Measurements from ENCODE around the gene RCC2. TPM values are rescaled to one million over a fixed set of nuclear protein-coding genes. Genes with fewer than 3 reads are reported as not detected.

Gene RCC2
- total and polyA plus RNA-seq, 2 donors (not counting 1 experiment from before 2014, with no cell fraction given) = 21.5 to 23.6 TPM

DNA sequence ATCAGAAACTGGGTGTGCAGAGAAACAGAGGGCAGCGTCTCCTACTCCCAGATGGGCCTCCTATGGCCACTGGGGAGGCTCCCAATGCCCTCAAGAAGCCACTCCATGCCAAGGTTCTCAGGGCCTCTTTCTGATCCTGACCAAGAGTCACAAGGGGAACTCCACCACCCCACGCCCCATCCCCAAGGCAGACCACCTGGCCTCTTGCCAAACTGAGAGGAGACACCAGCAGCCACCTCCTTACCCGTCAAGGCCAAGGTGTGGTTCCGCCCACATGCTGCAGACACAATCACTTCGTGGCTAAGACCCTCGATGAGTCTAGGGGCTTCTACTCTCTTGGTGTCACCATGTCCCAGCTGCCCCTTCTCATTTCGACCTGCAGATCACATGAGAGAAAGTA, 17.0 kb downstream of the RCC2 start:
- Histone ChIP-seq H3K4me2 (ENCODE audit: extremely low read depth, insufficient read depth, low read length) (no peak overlapping the region), H3K27ac (ENCODE audit: insufficient read depth, low read length) (no peak overlapping the region), H3K79me2 (ENCODE audit: control insufficient read depth, insufficient read depth, low read length) (peaks cover 18% of the 10 kb centered on the region), H3K27me3 (ENCODE audit: control insufficient read depth, insufficient read depth, low read length) (no peaks in the 10 kb centered on the region), H2AFZ (ENCODE audit: low read length) (no peak overlapping the region), H3K4me3 (replicated peaks in 1 of 4; ENCODE audit: control extremely low read depth in 1 of 4, insufficient read depth in 1 of 4, low read depth in 3 of 4, low read length in 4 of 4) (no peak overlapping the region), H4K20me1 (ENCODE audit: control insufficient read depth, extremely low read depth, insufficient read depth, low read length) (no peaks in the 10 kb centered on the region), H3K36me3 (ENCODE audit: control insufficient read depth, insufficient read depth, low read length) (peaks cover 26% of the 10 kb centered on the region), H3K9me3 (ENCODE audit: control insufficient read depth, insufficient read depth, low read depth, low read length) (no peaks in the 10 kb centered on the region), H3K4me1 (ENCODE audit: control insufficient read depth, extremely low read depth, insufficient read depth, low read length) (no peaks in the 10 kb centered on the region), H3K9ac (ENCODE audit: insufficient read depth, low read length) (no peak overlapping the region)
- no peak for DNase-seq (ENCODE audit: low read depth in 2 of 2)
- TF ChIP-seq, protein P1, sequence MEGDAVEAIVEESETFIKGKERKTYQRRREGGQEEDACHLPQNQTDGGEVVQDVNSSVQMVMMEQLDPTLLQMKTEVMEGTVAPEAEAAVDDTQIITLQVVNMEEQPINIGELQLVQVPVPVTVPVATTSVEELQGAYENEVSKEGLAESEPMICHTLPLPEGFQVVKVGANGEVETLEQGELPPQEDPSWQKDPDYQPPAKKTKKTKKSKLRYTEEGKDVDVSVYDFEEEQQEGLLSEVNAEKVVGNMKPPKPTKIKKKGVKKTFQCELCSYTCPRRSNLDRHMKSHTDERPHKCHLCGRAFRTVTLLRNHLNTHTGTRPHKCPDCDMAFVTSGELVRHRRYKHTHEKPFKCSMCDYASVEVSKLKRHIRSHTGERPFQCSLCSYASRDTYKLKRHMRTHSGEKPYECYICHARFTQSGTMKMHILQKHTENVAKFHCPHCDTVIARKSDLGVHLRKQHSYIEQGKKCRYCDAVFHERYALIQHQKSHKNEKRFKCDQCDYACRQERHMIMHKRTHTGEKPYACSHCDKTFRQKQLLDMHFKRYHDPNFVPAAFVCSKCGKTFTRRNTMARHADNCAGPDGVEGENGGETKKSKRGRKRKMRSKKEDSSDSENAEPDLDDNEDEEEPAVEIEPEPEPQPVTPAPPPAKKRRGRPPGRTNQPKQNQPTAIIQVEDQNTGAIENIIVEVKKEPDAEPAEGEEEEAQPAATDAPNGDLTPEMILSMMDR (conservative IDR thresholded peaks at IDR 0.05 in 1 of 2, IDR thresholded peaks at IDR 0.05 in 1 of 2; ENCODE audit: low read depth in 1 of 2, low read length in 2 of 2) = no peak
- no peak for TF ChIP-seq EZH2 (IDR thresholded peaks at IDR 0.05; ENCODE audit: low read length, missing control alignments)

DNA sequence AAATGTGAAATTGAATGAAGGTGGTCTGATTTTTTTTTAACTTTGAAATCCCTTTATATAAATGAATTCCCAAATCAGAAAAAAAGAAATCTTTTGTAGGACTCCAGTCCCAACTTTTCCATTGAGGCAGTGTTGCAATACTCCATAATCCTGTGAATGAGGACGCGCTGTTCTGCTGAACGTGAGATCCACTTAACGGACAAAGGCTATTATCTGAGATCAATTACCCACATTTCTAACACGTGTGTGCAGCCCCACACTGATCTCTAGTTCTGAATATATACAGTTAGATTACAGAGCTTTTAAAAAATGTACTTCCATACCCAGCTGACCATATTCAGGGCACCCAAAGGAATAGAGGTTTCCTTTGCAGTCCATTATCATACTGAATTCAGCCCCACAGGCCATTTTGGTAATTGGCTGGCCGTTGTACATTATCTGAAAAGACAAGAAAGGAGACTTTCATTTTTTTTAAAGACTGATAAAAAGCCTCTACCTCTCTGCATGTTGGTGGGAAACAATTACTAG, 19.0 kb downstream of the RCC2 start:
- Histone ChIP-seq H3K9me3 (ENCODE audit: control insufficient read depth, insufficient read depth, low read depth, low read length) (no peaks in the 10 kb centered on the region), H3K36me3 (ENCODE audit: control insufficient read depth, insufficient read depth, low read length) (peaks cover 24% of the 10 kb centered on the region), H3K4me1 (ENCODE audit: control insufficient read depth, extremely low read depth, insufficient read depth, low read length) (no peaks in the 10 kb centered on the region), H3K4me3 (replicated peaks in 1 of 4; ENCODE audit: control extremely low read depth in 1 of 4, insufficient read depth in 1 of 4, low read depth in 3 of 4, low read length in 4 of 4) (no peak overlapping the region), H3K27me3 (ENCODE audit: control insufficient read depth, insufficient read depth, low read length) (no peaks in the 10 kb centered on the region), H2AFZ (ENCODE audit: low read length) (no peak overlapping the region), H3K79me2 (ENCODE audit: control insufficient read depth, insufficient read depth, low read length) (peaks cover 13% of the 10 kb centered on the region), H3K4me2 (ENCODE audit: extremely low read depth, insufficient read depth, low read length) (no peak overlapping the region), H3K9ac (ENCODE audit: insufficient read depth, low read length) (no peak overlapping the region), H4K20me1 (ENCODE audit: control insufficient read depth, extremely low read depth, insufficient read depth, low read length) (no peaks in the 10 kb centered on the region), H3K27ac (ENCODE audit: insufficient read depth, low read length) (no peak overlapping the region)
- TF ChIP-seq EZH2 (IDR thresholded peaks at IDR 0.05; ENCODE audit: low read length, missing control alignments) = no peak
- TF ChIP-seq, protein P1 (conservative IDR thresholded peaks at IDR 0.05 in 1 of 2, IDR thresholded peaks at IDR 0.05 in 1 of 2; ENCODE audit: low read depth in 1 of 2, low read length in 2 of 2) = no peak
- DNase-seq (ENCODE audit: low read depth in 2 of 2) = no peak

DNA sequence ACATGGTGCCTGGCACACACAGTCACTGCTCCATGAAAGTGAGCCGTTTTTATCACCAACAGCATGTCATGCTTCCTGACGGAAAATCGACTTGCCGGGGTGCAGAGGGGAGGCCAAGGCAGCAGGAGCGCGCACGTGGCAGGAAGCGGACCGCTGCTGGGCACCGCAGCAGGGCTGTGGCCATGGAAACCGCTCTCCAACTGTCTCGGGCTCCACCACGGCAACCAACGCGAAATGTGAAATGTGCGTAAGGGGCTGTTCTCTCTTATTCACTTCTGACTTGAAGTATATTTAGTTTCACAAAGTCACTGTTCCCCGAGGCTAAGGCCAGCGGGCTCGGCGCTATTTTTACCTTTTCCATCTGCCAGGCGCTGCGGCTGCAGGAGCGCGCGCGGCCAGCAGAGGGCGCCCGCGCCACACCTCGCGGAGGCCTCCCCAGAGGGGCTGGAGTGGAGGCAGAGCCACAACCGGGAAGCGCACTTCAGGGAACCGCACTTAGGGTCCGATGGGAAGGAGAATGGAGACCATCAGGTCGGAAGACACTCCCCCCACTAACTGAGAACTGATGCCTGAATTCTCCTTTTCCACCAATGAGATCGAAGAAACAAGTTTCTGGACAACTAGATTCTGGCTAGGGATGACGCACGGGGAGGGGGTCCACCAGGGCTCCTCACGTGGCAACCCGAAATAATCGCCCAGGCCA, 19.7 kb downstream of the RCC2 start:
- no peaks in the 10 kb centered on the region for H4K20me1 ChIP-seq (ENCODE audit: control insufficient read depth, extremely low read depth, insufficient read depth, low read length)

More for the DNA sequence above, 19.7 kb downstream of the RCC2 start:
- no peak overlapping the region for H3K4me3 ChIP-seq (replicated peaks in 1 of 4; ENCODE audit: control extremely low read depth in 1 of 4, insufficient read depth in 1 of 4, low read depth in 3 of 4, low read length in 4 of 4)
- H3K27ac ChIP-seq (ENCODE audit: insufficient read depth, low read length) = no peak overlapping the region
- H3K9me3 ChIP-seq (ENCODE audit: control insufficient read depth, insufficient read depth, low read depth, low read length) = no peaks in the 10 kb centered on the region
- peaks cover 20% of the 10 kb centered on the region for H3K36me3 ChIP-seq (ENCODE audit: control insufficient read depth, insufficient read depth, low read length)
- H3K79me2 ChIP-seq (ENCODE audit: control insufficient read depth, insufficient read depth, low read length) = peaks cover 10% of the 10 kb centered on the region
- TF ChIP-seq, protein P1 (conservative IDR thresholded peaks at IDR 0.05 in 1 of 2, IDR thresholded peaks at IDR 0.05 in 1 of 2; ENCODE audit: low read depth in 1 of 2, low read length in 2 of 2) = peak; percentile 96
- no peak for TF ChIP-seq EZH2 (IDR thresholded peaks at IDR 0.05; ENCODE audit: low read length, missing control alignments)
- H3K9ac ChIP-seq (ENCODE audit: insufficient read depth, low read length) = no peak overlapping the region
- no peaks in the 10 kb centered on the region for H3K4me1 ChIP-seq (ENCODE audit: control insufficient read depth, extremely low read depth, insufficient read depth, low read length)
- H3K4me2 ChIP-seq (ENCODE audit: extremely low read depth, insufficient read depth, low read length) = no peak overlapping the region
- H2AFZ ChIP-seq (ENCODE audit: low read length) = no peak overlapping the region
- no peaks in the 10 kb centered on the region for H3K27me3 ChIP-seq (ENCODE audit: control insufficient read depth, insufficient read depth, low read length)
- peak; percentile 23 to 54 for DNase-seq (ENCODE audit: low read depth in 2 of 2)
